AG09319 (cell line): ENCODE data around the gene UCHL1.

Experiments used
- DNase-seq: peaks from one replicate; pipeline ENCODE4 v3.0.0-alpha.2; 2010; ENCODE audit warnings: low read depth; ENCODE audit errors: extremely low read depth
- CTCF ChIP-seq: IDR thresholded peaks from 2 replicates; pipeline ENCODE4 v1.5.1; 2011; ENCODE audit warnings: low read depth, mild to moderate bottlenecking, inconsistent platforms, low read length, moderate library complexity

UCHL1 gene

GRCh38 chr4:41256740-41257256 lies at the start of gene UCHL1:
UCHL1 (plus strand) TSS chr4:41256928; CDS start chr4:41256977, 49 bp downstream.
- TF ChIP-seq CTCF = no peak
- peak; percentile 32 for DNase-seq

- no peak for TF ChIP-seq CTCF
- no peak for DNase-seq
Observed at GRCh38 chr4:41207291-41207831, 49.4 kb upstream of the UCHL1 start.

GRCh38 chr4:41209187-41209586 lies 47.5 kb upstream of the UCHL1 start:
- no peak for TF ChIP-seq CTCF
- no peak for DNase-seq

- TF ChIP-seq CTCF = no peak
- DNase-seq = no peak
Observed at GRCh38 chr4:41209901-41210300, 46.8 kb upstream of the UCHL1 start.

- DNase-seq = no peak
- TF ChIP-seq CTCF = no peak
Observed at GRCh38 chr4:41211951-41212615, 44.6 kb upstream of the UCHL1 start.

- peak; percentile 31 for DNase-seq
- TF ChIP-seq CTCF = peak; percentile 76
Observed at GRCh38 chr4:41212616-41213203, 44.0 kb upstream of the UCHL1 start.

- TF ChIP-seq CTCF = no peak
- no peak for DNase-seq
Observed at GRCh38 chr4:41213625-41214135, 43.0 kb upstream of the UCHL1 start.
